HG02623 (cell line): ENCODE results near the gene LENG1.

Source experiments
- ATAC-seq: cut with Tn5 transposase; IDR thresholded peaks from one replicate; pipeline ENCODE4 v1.9.1; 2021; ENCODE audit warnings: moderate library complexity; ENCODE audit not compliant: unreplicated experiment

LENG1 gene

DNA sequence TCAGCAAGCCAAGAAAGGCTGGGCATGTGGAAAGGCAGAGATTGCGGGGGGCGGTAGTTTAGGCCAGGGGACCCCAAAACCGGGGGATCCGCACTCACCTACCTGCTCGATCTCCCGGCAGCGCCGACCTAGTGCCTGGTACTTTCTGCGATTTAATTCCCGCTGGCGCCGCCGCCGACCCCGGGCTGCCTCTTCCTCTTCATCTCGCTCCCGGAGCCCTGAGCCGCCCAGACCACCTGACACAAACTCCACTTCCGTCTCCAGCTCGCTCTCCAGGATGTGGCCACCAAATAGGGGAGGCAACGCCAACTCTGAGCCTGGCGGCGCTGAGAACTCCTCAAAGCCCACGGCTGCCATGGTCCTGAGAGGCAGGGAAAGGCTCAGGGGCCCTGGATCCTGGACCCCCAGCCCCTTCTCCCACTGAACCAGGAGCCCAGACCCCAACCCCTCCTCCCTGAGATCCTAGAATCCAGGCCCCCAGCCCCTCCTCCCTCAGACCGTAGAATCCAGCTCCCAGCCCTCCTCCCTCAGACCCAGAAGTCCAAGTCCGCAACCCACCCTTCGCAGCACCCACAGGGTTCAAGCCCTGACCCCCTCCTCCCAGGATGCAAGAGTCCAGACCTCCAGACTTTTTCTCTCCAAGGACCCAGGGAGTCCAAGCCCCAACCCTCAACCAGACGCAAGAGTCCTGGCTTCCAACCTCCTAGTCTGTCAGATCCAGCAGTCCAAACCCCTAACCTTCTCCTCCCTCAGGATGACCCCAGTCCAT is 45.0 kb downstream of the LENG1 start:
- no peak for ATAC-seq

GRCh38 chr19:54109651-54110050 is 49.9 kb downstream of the LENG1 start:
- ATAC-seq, result no peak

- no peak for ATAC-seq
Observed at GRCh38 chr19:54108496-54108895, 51.0 kb downstream of the LENG1 start.

DNA sequence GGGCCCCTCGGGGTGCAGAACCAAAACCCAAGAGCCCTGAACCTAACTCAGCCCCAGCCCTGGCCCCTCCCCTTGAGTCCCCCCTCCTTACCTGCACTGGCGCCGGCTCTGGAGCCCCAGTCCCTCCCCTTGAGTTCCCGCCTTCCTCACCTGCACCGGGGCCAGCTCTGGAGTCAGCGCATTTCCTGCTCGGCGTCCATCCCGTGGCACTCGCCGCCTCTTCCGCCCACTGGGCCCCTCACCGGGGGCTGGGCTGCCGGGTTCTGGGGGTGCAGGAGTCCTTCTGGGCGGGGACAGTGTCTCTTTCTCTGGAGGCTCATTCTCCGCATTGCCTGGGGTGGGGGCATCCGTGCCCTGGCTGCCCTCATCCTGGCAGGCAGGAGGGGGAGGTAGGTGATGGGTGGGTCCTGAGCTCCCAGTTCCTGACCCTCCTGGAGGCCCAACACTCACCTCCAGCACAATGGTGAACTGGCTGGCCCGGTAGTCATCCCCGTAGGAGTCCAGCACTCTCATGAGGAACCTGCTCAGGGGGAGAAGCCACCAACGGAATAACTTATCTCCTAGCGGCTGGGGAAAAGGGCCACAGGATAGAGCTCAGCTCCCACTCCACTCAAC is 51.5 kb downstream of the LENG1 start:
- no peak for ATAC-seq

- no peak for ATAC-seq
Observed at GRCh38 chr19:54106716-54107115, 52.8 kb downstream of the LENG1 start.

DNA sequence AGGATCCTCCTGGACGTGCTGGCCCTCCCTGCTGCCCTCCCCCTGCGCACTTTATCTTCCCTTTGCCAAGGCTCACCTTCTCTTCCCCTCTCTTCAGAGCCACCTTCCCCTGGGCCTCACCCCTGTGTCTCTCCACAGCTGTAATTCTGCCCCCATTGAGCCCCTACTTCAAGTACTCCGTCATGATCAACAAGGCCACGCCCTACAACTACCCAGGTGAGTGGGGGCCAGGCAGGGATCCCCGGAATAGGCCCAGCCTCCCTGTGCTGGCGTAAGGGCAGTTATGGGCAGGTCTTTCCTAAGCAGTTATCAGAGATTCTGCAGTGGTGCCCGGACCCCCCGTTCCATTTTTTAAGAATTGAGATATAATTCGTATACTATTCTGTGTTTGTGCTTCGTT is 53.7 kb downstream of the LENG1 start:
- no peak for ATAC-seq
